IPS DF 19.7 (cell line): ENCODE data around the gene RNF151.
"Not testable (repeated sequence)": the region's sequence is repeated elsewhere in the genome, so short reads cannot be mapped to it uniquely, and the experiment has no call there.

ENCODE experiments used
- DNase-seq: peaks from one replicate; pipeline ENCODE4 v3.0.0-alpha.2; 2013; ENCODE audit warnings: low read depth, low spot score

RNF151 gene

DNA sequence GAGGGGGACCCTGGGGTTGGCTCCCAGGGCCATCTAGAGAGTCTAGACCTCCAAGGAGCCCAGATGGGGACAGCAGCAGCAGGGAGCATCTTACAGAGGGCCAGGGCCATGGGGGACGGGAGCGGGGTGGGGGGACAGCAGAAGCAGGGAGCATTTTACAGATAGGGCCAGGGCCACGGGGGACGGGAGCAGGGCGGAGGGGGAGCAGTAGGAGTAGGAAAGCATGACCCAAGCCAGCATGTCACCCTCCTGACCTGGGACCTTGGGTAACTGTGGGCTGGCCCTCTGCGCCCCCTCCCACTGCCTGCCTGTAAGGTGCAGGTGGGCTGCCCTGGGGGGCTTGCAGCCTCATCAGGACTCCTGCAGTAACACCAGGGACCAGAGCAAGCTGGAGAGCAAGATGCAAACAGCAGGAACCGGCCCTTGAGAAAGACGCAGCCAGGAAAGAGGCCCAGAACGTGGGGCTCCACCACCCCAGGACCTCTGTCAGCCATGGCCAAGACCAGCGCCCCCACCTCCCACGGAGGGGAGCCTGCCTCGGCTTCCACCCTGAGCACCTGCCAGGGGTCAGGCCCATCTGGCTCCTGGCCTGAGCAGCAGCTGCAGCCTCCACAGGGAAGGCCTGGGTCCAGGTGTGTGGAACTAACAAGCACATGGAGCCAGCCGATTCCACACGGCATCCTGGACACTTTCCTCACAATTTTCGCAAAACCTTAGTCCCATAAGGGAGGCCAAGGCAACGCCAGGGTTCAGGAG is 40.6 kb downstream of the RNF151 start:
- DNase-seq, result no peak

GRCh38 chr16:2008009-2008526 is 41.4 kb downstream of the RNF151 start:
- no peak for DNase-seq

- DNase-seq, result no peak
Observed at GRCh38 chr16:2008631-2009163, 42.0 kb downstream of the RNF151 start.

DNA sequence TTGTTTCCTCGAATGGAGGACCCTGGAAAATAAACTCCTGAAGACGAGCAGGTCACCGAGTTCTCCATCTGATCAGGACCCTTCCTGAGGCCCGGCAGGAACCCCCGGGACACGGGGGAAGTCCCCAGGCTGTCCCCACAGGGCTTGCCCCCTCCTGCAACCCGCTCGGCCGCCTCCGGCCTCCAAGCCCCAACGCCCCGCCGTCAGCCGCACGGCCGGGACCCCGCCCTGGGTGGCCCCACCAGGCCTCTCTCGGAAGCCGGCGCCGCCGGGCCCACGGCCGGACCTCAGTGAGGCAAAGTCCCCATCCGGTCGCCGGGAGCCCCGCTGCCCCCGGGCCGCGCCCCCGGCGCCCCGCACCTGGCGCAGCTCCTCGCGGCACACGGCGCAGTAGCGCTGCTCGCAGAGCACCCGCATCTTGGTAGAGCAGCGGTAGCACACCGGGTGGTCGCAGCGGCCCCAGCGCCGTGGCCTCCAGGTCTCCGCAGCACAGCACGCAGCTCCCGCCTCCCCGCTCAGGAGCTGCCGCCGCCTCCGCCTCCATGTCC is 42.6 kb downstream of the RNF151 start:
- no peak for DNase-seq

GRCh38 chr16:2009791-2010510 is 43.3 kb downstream of the RNF151 start, which contains the start of gene ZNF598:
ZNF598 (minus strand) TSS chr16:2009821.
- no peak for DNase-seq

DNA sequence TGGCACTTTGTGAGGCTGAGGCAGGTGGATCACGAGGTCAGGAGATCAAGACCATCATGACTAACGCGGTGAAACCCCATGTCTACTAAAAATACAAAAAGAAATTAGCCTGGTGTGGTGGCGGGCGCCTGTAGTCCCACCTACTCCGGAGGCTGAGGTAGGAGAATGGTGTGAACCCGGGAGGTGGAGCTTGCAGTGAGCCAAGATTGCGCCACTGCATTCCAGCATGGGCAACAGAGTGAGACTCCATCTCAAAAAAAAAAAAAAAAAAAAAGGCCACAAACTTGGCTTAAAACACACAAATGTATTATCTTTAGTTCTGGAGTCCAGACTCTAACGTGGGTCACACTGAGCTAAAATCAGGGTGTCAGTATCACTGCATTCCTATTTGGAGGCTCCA is 45.1 kb downstream of the RNF151 start:
- DNase-seq, result not testable (repeated sequence)

DNA sequence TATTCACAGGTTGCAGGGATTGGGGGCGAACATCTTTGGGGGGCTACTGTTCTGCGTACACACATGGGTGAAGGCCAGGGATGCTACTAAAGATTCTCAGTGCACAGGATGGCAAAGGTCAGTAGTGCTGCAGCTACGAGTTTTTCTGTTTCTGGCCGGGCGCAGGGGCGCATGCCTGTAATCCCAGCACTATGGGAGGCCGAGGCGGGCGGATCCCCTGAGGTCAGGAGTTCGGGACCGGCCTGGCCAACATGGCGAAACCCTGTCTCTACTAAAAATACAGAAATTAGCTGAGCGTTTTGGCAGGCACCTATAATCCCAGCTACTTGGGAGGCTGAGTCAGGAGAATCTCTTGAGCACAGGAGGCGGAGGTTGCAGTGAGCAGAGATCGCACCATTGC is 46.9 kb downstream of the RNF151 start:
- no peak for DNase-seq

- DNase-seq, result no peak
Observed at GRCh38 chr16:2015117-2015946, 48.7 kb downstream of the RNF151 start.

GRCh38 chr16:2015947-2016208 is 49.2 kb downstream of the RNF151 start:
- DNase-seq, result no peak

DNA sequence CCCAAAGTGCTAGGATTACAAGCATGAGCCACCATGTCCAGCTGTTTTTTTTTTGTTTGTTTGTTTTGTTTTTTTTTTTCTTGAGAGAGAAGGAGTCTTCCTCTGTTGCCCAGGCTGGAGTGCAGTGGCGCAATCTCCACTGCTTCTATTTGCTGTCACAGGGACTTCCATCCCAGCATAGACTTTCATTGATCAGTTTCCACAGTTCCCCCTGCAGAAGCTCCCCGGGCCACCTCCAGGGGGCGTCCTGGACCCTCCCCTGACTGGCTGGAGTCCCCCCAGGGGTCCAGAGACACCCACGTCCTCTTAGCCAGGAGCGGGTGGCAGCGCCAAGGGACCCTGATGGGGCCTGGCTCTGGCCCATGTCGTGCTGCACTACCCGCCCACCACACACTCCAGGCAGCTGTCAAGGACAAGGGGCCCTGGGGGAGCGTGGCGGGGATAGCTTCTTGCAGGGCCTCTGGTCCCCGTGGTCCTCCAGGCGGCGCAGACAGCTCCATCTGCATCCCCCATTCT is 49.8 kb downstream of the RNF151 start:
- no peak for DNase-seq
